GM18909 (cell line): ENCODE measurements around the gene TTC7B.
"Not testable (repeated sequence)": the region's sequence is repeated elsewhere in the genome, so short reads cannot be mapped to it uniquely, and the experiment has no call there.

Experiments used
- ATAC-seq: cut with Tn5 transposase; IDR thresholded peaks from one replicate; pipeline ENCODE4 v1.9.1; 2021; ENCODE audit warnings: mild to moderate bottlenecking; ENCODE audit not compliant: unreplicated experiment, poor library complexity

The TTC7B gene

DNA sequence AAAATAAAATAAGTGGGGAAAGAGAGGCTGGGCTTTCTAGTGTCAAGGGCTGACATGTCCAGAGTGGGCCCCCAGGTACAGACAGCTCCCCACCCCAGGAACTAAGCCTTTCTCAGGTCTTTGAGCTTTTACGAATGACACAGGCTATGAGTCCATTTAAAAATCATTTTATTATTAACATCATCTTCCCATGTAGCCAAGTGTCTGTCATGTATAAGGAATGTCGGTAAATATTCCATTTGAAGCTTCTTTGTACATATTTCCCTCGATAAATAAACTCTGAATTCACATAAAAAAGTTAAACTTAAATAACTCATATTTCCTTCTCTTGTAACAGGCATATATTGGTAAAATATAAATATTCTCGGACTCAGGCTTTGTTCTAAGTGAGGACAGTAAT is 275.8 kb downstream of the TTC7B start:
- no peak for ATAC-seq

DNA sequence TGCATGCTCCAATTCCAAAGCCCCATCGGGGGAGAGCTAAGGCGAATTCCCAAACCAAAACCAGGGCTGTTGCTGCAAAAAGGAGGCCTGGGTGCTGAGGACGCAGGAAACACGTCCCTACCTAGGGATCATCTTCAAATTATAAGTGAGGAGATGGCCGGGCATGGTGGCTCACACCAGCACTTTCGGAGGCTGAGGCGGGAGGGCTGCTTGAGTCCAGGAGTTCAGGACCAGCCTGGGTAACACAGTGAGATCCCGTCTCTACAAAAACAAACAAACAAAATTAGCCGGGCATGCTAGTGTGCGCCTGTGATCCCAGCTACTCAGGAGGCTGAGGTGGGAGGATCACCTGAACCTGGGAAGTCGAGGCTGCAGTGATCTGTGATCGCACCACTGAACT is 276.2 kb downstream of the TTC7B start:
- no peak for ATAC-seq

DNA sequence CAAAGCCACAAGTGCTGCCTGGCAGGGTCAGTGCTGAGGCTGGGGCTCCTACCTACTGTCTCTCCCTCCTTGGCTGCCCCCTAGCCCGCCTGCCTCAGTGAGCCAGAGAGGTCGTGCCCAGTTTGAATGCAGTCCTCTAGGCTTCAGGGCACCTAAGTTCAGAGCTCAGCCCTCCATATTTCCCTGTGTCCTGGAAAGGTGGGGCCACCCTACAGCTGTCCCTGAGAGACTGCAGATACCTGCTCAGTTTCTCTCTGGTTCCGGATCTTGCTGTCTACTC is 276.8 kb downstream of the TTC7B start:
- no peak for ATAC-seq

DNA sequence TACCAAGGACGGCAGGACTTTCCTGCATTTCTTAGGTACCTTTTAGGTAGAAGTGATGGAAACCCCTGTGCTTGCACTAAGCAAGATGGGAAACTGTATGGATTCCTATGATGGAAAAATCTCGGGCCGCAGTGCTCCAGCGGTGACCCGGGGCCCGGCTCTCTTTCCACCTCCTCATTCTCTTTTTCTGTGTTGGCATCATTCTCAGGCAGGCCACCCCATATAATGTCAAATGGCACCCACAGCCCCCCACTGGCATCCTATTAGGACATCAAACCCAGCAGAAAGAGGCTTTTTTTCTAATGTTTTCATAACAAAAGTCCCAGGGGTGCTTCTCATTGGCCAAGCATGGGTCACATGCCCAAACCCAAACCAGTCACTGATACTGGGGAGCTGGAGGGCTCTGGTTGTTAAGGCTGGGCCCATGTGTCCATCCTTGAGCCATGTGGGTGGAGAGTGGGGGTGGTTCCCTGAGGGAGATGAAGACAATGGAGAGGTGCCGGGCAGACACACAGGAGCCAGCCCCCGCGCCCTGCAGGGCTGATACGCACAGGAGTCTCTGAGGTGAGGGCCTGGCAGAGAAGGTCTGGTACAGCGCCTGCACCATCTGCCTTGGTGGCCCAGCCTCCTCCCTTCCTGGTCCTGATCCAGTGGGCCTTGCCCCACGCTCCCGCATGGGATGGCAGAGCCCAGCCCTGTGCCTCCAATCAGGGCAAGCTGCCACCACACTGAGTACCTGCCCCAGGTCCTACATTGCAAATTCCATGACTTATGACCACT is 277.3 kb downstream of the TTC7B start:
- no peak for ATAC-seq

DNA sequence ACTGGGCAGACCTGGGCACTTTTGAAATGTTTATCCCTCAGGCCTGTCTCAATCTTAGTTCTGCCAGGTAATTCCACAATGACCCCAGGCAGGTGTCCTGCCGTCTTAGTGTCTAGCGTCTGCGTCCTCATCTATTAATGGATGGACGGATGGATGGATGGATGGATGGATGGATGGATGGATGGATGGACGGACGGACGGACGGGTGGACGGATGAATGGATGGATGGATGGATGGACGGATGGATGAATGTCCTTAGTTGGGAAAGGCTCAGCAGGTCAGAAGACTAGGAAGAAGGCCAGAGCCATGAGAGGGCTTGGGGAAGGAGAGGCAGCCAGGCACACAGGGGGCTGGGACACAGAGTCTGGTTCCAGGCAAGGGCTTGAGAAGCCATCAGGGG is 278.1 kb downstream of the TTC7B start:
- no peak for ATAC-seq

DNA sequence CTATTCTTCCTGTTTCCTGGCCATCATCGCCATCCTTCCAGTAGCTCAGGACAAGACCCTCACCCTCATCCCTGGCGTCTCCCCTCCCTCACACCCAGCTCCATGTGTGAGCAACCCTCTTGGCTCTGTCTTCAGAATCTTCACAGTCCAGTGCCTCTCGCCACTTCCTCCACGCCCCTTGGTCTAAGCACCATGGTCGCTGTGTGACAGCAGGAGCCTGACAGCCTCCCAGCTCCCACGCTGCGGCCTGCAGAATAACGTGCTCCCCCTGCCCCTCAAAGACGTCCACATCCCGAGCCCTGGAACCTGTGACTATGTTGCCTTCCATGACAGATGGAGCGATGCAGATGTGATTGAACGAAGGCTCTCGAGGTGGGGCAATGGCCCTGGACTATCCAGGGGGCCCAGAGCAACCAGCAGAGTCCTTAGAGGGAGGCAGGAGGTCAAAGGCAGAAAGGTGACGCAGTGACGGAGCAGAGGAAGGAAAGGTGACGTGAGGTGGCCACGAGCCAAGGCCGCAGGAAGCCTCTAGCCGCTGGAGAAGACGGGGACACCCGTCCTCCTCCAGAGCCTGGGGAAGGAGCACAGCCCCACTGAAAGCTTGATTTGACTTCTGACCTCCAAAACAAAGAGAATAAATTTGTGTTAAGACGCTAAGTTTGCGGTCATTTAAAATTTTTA is 279.6 kb downstream of the TTC7B start:
- no peak for ATAC-seq

DNA sequence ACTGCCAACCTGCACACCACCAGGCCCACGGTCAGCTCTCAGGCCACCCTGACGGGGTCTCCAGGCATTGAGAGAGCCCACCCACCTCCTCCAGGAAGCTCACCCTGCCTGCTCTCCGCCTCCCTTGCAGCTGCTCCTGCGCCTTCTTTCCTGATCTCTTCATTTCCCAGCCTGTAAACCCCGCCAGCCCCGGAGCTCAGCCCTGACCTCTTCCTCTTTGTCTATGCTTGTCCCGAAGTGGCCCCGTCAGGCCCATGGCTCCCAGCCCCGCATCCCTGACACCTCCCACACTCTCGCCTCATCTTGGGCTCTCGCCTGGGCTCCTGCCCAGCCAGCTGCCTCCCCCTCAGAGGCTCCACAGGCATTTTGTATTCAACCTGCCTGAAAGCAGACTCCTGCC is 280.1 kb downstream of the TTC7B start:
- no peak for ATAC-seq

DNA sequence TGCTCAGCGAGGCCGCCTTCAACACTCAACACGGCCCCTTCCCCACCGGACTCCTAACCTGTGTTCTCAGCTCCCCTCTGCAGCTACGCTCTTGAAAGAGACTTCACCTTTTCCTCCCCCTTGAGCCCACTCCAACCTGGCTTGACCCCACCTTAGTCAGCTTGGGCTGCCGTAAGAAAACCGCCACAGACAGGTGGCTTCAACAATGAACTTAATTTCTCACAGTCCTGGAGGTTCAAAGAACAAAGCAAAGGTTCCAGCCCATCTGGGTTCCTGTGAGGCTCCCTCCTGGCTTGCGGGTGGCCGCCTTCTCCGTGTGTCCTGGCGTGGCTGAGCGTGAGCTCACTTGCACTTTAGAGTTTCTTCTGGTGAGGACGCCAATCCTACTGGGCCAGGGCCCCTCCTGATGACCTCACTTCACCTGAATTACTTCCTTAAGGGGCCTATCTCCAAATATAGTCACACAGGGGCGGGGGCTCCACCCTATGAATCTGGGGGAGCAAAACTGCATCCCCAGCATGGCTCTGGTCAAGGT is 280.6 kb downstream of the TTC7B start:
- no peak for ATAC-seq

DNA sequence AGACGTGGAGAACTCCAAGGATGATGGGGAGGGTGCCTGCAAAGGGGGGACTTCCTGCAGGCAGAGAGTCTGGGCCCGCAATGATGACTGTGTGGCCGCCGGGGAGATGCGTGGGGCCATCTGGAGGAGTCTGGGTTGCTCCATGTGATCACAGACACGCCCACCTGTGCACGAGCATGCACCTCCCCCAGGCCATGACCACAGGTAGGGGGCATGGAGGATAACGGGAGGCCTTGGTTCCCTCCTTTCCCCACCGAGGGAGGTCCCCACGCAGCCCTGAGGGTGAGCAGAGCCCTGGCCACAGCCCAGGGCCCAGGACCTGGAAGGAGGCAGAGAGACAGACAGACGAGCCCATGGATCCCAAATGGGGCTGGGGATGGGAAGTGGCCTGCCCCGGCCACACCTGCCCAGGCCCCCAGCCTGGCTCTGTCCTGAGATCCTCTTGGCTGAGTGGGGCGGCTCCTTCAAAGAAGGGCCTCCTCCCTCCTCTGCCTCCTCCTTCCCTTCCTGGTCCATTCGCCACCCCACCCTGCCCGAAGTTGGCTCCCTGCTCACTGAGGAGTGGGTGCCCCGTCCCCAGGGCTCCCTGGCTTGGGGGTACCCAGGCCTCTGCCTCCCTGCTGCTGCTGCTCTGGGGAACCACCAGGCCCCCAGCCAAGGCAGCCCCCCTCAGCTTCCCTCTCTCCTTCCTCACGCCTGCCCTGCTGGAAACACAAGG is 281.2 kb downstream of the TTC7B start:
- ATAC-seq, result no peak

DNA sequence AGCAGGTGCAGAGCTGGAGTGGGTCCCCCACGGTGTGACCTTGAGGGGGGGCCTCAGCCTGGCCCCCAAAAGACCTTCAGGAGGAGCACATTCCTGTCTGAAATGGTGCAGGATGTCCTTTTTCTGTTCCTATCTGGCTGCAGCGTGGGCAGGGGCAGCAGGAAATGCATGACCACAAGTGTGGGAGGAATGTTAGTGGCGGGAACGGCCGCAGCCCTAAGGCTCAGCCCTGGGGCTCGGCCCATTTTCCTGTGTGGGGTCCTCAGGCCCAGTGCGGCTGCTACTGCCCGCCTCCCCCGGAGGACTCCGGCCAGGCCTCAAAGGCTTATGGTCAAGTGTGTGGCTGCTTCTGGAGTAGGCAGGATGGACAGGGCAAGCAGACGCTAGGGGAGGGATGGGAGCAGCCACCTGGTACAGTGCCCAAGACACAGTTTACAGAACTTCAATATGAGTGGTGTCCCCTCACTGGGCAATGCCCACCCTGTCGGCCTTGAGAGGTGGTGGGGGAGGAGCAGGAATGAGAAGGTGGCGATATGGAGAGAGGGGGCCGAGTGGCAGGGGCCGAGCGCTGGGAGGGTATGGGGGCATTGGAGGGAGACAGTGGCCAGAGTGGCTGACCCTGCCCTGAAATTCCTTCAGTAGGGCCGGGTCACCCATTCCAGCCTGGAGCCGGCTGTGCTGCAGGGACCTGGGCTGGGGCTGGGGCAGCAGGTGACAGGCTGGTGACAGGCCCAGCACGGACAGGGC is 282.0 kb downstream of the TTC7B start:
- no peak for ATAC-seq

DNA sequence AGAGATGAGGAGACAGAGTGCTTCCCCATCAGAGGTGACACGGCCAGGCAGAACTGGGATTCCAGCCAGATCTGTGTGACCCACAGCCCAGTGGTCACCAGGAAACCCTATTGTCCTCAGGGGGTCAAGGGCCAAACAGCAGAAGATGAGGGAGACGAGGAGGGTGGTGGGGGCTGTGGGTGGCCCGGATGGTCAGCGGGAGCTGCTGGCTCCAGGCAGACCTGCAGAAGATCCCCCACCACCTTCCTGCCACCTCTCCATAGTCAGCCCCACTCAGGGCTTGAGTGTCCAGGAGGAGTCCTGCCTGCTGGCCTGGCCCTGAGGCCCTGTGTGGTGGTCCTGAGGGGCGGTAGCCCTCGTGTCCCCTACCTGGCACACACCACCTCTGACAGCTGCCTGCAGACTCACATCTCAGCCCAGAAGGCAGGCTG is 282.6 kb downstream of the TTC7B start:
- no peak for ATAC-seq

DNA sequence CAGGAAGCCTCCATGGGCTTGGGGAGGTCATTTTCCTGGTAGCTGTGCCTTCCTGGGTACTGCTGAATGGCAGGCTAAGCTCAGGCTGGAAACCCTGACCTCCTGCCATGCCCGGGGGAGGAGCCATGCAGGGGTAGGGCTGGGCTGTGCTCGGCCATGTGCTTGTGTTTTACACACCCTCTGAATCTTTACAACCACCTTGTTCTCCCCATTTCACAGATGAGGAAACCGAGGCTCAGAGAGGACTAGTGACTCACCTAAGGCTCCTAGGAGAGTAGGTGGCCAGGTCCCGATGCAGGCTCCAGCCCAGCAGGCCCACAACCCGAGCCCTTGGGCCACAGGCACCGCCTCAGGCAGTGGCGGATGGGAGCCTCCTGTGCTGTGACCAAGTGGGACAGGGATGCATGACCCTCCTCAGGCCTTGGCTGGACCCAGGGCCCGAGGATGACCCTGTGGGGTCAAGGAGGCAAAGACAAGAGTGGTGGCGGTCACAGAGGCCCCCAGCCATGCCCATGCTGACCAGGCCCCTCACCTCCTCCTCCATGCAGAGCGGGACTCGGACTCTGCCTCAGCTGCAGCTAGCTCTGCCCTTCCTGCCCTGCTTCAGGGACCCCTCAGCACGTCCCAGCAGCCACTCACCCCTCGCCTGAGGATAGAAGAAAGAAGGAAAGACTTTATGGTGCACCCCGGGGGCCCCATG is 283.3 kb downstream of the TTC7B start:
- ATAC-seq, result no peak

DNA sequence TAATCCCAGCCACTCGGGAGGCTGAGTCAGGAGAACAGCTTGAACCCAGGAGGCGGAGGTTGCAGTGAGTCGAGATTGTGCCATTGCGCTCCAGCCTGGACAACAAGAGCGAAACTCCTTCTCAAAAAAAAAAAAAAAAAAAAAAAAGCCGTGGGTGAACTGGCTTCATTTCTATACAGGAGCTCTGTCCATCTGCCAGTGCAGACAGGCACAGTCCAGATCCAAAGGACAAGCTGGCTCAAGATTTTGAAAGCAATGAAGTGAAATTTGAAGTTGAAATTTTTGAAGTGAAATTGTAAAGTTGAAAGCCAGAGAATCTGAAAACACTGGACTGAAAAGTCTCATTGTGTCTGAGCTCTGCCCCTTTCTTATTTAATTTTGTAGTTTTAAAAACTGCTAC is 284.7 kb downstream of the TTC7B start:
- ATAC-seq, result no peak

DNA sequence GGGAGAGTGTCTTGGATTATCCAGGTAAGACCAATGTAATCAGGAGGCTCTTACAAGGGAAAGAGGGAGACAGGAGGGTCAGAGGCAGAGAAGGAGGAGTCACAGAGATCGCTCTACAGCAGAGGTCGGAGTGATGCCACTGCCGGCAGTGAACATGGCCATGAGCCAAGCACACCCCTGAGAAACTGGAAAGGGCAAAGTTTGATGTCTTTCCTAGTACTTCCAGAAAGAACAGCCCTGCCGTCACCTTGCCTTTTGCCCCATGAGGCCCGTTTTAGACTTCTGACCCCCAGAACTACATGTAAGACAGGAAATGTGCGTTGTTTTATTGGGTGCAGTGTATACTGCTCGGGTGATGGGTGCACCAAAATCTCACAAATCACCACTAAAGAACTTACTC is 285.7 kb downstream of the TTC7B start:
- ATAC-seq, result no peak

DNA sequence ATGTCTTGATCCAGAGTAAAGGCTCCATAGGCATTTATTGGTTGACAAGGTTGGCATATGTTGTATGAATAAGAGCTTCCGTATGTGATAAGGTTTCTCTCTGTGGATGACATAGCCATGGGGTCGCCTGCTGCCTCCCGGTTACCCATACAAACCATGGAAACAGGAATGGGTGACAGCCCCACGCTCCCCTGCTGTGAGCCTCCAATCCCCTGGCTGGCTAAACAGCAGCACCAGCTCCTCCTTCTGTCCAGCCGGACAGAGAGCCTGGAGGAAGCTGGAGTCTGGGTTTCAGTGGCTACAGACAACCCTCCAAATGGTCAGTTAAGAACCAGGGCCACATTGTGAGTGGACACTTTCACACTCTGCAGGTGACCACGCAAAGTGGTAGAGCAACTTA is 288.3 kb downstream of the TTC7B start:
- no peak for ATAC-seq

DNA sequence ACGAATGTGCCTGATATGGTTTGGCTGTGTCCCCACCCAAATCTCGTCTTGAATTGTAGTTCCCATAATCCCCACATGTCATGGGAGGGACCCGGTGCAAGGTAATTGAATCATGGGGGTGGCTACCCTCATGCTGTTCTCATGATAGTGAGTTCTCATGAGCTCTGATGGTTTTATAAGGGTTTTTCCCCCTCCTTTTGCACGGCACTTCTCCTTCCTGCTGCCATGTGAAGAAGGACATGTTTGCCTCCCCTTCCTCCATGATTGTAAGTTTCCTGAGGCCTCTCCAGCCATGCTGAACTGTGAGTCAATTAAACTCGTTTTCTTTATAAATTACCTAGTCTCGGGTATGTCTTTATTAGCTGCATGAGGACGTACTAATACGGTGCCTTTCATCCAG is 289.7 kb downstream of the TTC7B start:
- ATAC-seq, result not testable (repeated sequence)

DNA sequence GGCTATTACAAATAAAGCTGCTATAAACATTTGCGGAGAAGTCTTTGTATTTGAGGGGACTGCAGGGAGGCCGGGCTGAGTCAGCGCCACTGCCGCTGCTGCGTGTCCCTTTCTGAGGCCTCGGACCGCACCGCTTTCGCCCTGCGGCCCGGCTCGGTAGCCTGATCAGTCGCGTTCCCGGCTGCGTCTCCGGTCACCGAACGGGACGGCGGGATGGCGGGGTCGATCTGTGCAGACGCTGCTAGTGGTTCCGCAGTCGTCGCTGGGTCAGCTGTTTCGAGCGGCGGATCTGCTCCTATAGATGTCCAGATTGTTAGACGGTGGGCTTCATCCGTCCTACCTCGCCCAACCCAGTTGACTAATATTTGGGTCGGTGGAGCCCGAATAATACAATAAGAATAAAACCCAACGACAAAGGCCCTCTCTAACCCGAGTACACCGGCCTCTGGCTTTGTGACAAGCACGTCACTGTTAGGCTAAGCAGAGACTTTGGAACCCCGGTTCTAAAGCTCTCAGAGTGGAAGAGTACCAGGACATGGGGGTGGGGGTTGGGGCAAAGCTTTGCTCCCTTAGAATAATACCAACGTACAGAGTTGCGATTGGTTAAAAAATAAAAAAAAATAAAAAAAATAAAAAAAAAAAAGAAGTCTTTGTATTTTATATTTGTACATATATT is 290.7 kb downstream of the TTC7B start:
- not testable (repeated sequence) for ATAC-seq

DNA sequence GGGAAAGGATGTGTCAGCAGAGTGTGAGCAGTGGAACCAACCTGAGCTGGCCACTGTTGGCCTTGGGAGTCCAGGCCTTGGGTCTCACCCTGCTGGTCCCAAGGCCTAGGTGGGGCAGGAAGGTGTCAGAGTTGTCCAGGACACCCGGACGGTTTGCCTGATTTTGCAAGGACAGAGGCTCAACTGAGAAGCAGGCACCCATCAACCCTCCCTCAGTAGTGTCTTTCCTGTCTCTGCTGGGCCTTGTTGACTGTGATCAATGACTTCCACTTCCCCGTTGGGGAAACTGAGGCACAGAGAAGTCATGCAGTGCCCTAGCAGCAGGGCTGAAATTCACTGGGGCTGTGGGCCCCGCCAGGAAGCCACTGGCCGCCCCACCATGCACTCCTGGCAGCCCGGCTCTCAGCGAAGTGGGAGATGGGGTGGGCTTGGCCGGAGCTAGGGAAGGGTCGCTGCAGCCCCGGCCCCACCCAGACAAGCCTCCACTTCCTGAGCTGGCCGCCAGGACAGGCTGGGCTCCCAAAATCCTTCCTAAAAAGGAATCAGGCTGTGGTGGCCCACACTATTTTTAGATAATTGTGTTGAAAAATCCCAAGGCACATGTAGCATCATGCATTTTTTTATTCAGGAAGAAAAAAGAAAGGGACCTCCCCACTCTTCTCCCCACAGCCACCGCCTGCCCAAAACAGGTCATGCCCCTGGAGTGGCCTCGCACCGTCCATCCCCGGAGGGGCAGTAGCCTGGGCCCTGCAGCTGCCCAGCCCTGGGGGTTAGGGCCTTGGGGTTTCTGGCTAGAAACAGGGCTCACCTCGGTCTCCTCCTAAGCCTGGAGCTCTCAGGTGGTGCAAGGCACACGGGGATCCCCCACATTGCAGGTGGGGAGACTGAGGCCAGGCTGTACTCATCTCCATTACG is 292.0 kb downstream of the TTC7B start:
- no peak for ATAC-seq

DNA sequence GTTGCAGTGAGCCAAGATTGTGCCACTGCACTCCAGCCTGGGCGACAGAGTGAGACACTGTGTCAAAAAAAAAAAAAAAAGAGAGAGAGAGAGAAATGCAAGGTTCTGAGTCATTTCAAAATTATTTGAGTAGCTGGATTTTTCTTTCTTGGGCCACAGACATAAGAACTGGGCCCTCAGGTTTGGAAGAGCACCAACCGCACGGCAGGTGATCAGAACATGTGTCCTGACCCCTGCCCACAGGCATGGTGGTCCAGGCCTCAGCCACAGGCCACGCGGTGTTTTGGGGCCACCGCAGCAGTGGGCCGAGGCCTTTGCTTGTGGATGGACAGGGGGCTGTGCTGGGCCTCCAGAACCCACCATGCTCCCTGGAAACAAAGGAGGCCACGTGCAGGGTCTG is 292.7 kb downstream of the TTC7B start:
- ATAC-seq, result no peak
